ENCODE results near the gene MMP14. TPM values are rescaled to one million over a fixed set of nuclear protein-coding genes. Genes with fewer than 3 reads are reported as not detected.

The MMP14 gene
- total and polyA plus RNA-seq, 2 of the 13 experiments (the other 11 are each of a cell fraction or from before 2014, with no cell fraction given): 5.2 to 9.8 TPM

DNA sequence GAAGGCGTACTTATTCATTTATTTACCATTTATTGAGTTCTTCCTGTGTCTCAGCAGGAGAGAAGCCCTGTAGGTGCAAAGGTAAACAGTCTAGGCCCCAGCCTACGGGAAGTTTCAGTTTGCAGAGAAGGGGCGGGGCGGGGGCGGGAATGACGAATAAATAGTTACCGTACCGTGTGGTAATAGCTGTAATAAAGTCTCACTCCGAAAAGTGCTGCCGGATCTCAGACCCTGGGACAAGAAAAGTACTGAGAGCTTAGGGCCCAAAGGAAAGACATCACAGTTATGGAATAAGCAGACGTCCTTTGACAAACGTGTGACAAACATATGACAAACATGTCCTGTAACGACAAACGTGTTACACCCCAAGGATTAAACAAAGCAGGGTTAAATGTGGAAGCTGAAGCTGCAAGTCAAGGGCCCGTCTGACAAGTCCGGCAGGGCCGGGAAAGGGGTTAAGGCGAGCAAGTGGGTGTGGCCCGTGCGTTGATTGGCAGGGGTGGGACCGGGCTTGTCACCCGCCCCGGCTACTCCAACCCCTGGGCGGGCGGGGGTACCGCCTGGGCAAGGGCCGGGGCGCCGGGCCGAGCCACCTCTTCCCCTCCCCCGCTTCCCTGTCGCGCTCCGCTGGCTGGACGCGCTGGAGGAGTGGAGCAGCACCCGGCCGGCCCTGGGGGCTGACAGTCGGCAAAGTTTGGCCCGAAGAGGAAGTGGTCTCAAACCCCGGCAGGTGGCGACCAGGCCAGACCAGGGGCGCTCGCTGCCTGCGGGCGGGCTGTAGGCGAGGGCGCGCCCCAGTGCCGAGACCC lies 35.0 kb downstream of the MMP14 start, which contains the start of gene LRP10 (continued):
- TF ChIP-seq, protein P1, sequence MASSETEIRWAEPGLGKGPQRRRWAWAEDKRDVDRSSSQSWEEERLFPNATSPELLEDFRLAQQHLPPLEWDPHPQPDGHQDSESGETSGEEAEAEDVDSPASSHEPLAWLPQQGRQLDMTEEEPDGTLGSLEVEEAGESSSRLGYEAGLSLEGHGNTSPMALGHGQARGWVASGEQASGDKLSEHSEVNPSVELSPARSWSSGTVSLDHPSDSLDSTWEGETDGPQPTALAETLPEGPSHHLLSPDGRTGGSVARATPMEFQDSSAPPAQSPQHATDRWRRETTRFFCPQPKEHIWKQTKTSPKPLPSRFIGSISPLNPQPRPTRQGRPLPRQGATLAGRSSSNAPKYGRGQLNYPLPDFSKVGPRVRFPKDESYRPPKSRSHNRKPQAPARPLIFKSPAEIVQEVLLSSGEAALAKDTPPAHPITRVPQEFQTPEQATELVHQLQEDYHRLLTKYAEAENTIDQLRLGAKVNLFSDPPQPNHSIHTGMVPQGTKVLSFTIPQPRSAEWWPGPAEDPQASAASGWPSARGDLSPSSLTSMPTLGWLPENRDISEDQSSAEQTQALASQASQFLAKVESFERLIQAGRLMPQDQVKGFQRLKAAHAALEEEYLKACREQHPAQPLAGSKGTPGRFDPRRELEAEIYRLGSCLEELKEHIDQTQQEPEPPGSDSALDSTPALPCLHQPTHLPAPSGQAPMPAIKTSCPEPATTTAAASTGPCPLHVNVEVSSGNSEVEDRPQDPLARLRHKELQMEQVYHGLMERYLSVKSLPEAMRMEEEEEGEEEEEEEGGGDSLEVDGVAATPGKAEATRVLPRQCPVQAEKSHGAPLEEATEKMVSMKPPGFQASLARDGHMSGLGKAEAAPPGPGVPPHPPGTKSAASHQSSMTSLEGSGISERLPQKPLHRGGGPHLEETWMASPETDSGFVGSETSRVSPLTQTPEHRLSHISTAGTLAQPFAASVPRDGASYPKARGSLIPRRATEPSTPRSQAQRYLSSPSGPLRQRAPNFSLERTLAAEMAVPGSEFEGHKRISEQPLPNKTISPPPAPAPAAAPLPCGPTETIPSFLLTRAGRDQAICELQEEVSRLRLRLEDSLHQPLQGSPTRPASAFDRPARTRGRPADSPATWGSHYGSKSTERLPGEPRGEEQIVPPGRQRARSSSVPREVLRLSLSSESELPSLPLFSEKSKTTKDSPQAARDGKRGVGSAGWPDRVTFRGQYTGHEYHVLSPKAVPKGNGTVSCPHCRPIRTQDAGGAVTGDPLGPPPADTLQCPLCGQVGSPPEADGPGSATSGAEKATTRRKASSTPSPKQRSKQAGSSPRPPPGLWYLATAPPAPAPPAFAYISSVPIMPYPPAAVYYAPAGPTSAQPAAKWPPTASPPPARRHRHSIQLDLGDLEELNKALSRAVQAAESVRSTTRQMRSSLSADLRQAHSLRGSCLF (CRISPR knock-in tag; IDR thresholded peaks at IDR 0.05; ENCODE audit: borderline replicate concordance): peak; percentile 45; the same call in 1 of the 2 replicates
- TF ChIP-seq ZNF788 (CRISPR knock-in tag; IDR thresholded peaks at IDR 0.05; ENCODE audit: borderline replicate concordance) (peak; percentile 68), ZNF557 (CRISPR knock-in tag; IDR thresholded peaks at IDR 0.05) (0 out of 2 replicates have a peak, but pooled peaks have one; percentile 78), HMG20A (CRISPR knock-in tag; IDR thresholded peaks at IDR 0.05; ENCODE audit: borderline replicate concordance) (peak; percentile 81), NKX3-1 (CRISPR knock-in tag; IDR thresholded peaks at IDR 0.05) (peak; percentile 92), ZFP37 (CRISPR knock-in tag; IDR thresholded peaks at IDR 0.05; ENCODE audit: borderline replicate concordance) (no peak; the same call in 1 of the 2 replicates), ZNF839 (CRISPR knock-in tag; IDR thresholded peaks at IDR 0.05; ENCODE audit: borderline replicate concordance) (peak; percentile 92; the same call in 1 of the 2 replicates), ZNF468 (CRISPR knock-in tag; IDR thresholded peaks at IDR 0.05) (no peak), ZNF547 (CRISPR knock-in tag; IDR thresholded peaks at IDR 0.05) (peak; percentile 98), STAT5B (CRISPR knock-in tag; IDR thresholded peaks at IDR 0.05) (no peak; the same call in 1 of the 2 replicates), RFX1 (IDR thresholded peaks at IDR 0.05) (no peak), MED13 (CRISPR knock-in tag; IDR thresholded peaks at IDR 0.05) (peak; percentile 54), ZNF431 (CRISPR knock-in tag; IDR thresholded peaks at IDR 0.05; ENCODE audit: borderline replicate concordance, low read depth) (peak; percentile 96), ZNF678 (CRISPR knock-in tag; IDR thresholded peaks at IDR 0.05) (peak; percentile 95), MED8 (CRISPR knock-in tag; IDR thresholded peaks at IDR 0.05; ENCODE audit: insufficient replicate concordance) (peak; percentile 88), GATAD1 (CRISPR knock-in tag; IDR thresholded peaks at IDR 0.05) (peak; percentile 63), AGO1 (IDR thresholded peaks at IDR 0.05; ENCODE audit: low read depth, low read length, poor library complexity, severe bottlenecking) (peak; percentile 63), PPARG (CRISPR knock-in tag; conservative IDR thresholded peaks at IDR 0.05) (peak; percentile 81), ZNF605 (CRISPR knock-in tag; IDR thresholded peaks at IDR 0.05) (peak; percentile 94)
- TF ChIP-seq, protein P2, sequence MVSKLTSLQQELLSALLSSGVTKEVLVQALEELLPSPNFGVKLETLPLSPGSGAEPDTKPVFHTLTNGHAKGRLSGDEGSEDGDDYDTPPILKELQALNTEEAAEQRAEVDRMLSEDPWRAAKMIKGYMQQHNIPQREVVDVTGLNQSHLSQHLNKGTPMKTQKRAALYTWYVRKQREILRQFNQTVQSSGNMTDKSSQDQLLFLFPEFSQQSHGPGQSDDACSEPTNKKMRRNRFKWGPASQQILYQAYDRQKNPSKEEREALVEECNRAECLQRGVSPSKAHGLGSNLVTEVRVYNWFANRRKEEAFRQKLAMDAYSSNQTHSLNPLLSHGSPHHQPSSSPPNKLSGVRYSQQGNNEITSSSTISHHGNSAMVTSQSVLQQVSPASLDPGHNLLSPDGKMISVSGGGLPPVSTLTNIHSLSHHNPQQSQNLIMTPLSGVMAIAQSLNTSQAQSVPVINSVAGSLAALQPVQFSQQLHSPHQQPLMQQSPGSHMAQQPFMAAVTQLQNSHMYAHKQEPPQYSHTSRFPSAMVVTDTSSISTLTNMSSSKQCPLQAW (CRISPR knock-in tag; IDR thresholded peaks at IDR 0.05): peak; percentile 95
- TF ChIP-seq, protein P3, sequence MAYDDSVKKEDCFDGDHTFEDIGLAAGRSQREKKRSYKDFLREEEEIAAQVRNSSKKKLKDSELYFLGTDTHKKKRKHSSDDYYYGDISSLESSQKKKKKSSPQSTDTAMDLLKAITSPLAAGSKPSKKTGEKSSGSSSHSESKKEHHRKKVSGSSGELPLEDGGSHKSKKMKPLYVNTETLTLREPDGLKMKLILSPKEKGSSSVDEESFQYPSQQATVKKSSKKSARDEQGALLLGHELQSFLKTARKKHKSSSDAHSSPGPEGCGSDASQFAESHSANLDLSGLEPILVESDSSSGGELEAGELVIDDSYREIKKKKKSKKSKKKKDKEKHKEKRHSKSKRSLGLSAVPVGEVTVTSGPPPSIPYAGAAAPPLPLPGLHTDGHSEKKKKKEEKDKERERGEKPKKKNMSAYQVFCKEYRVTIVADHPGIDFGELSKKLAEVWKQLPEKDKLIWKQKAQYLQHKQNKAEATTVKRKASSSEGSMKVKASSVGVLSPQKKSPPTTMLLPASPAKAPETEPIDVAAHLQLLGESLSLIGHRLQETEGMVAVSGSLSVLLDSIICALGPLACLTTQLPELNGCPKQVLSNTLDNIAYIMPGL (CRISPR knock-in tag; IDR thresholded peaks at IDR 0.05; ENCODE audit: borderline replicate concordance in 1 of 2, low read depth in 1 of 2): peak; percentile 95 to 97
